Camera-type eye (tissue), 1 donor: Measurements from ENCODE around the gene PLRG1. TPM values are rescaled to one million over a fixed set of nuclear protein-coding genes. Genes with fewer than 3 reads are reported as not detected.

ENCODE experiments used
- total RNA-seq: library from RNA; depleted of rRNA; stranded (reverse); fragments of >200 nt; gene quantifications from one replicate; pipeline ENCODE4 v1.2.3, GENCODE V29; 2014

PLRG1 gene
- 78.3 TPM for total RNA-seq

DNA sequence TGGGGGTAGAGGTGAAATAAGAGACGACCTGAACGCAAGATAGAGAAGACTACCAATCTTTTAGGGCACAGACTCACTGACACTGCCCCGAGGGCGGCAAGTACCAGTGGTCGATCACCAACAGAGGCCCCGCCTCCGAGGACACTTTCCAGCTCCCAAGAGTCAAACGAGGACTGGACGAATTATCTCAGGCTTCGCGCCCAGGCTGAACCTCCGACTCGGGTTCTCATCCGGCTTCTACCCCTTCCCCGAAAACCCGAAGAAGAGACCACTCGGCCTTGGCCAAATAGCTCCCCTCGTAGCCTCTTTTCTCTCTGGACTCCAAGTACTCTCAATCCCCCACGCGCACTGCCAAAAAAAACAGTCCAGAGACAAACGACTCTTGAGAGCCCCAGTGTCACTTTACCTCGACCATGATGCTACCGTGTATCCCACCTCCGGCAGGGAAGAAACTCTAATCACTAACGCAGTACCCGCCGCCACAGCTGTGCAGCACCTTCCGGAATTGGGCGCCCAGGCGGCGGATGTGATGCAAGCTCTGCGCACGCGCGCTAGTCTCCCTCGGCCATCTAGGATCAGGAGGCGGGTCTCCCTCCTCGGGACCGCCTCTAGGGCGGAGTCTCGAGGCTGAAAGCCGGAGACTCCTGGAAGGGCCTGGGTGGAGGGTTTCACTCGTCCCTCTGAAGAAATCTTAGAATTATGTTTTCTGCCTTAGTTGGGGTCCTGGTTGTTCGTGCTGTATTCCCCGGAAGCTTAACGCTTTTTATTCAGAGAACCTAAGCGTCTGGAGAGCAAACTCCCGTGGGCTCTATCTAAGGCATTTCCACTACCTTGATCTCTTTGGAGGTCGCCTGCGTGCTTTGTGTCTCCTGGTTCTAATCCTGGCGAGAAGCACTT lies at the start of gene PLRG1:
Gene PLRG1, minus strand, starts transcription at position 507 of the 897 bp plus-strand sequence. Its CDS starts 92 bp downstream, at position 415.

GRCh38 chr4:154590329-154591006 lies 40.3 kb upstream of the PLRG1 start, which contains the start of gene FGA:
Gene FGA (minus strand): TSS chr4:154590742. CDS start chr4:154590687, 55 bp downstream.

GRCh38 chr4:154562697-154563254 lies 12.6 kb upstream of the PLRG1 start, which contains the start of gene FGB:
Gene FGB (plus strand): TSS chr4:154563011. CDS start chr4:154563019, 8 bp downstream.

GRCh38 chr4:154491341-154492271 lies 58.6 kb downstream of the PLRG1 start, which contains the start of gene DCHS2:
Gene DCHS2 (minus strand): TSS chr4:154491799. CDS start chr4:154491355, 444 bp downstream.

Other genes with a start within 250 kb of the PLRG1 start
- gene DCHS2, start 58.6 kb downstream of the PLRG1 start, total RNA-seq = 16.0 TPM
- not detected for gene FGB, start 12.6 kb upstream of the PLRG1 start, total RNA-seq
- gene FGA, start 40.3 kb upstream of the PLRG1 start, total RNA-seq = not detected
- gene FGG, start 62.3 kb upstream of the PLRG1 start, total RNA-seq = not detected
- 7.0 TPM for gene LRAT, start 193.6 kb upstream of the PLRG1 start, total RNA-seq
- gene RBM46, start 230.9 kb upstream of the PLRG1 start, total RNA-seq = not detected